GM23248 (cell line): ENCODE measurements around the gene SLIT3. TPM values are rescaled to one million over a fixed set of nuclear protein-coding genes. Genes with fewer than 3 reads are reported as not detected.
A peak's percentile ranks its signal among the peaks of the same experiment; 100 is the strongest.

Experiments used
- DNase-seq: peaks from one replicate; pipeline ENCODE4 v3.0.0-alpha.2; 2015
- H2AFZ ChIP-seq: fragments of 200-600 bp; sonication (generic); 2 replicates; pipeline ENCODE4 v1.6.1; 2016; ENCODE audit warnings: antibody characterized with exemption
- H3F3A ChIP-seq: fragments of 200-600 bp; sonication (generic); 2 replicates; pipeline ENCODE4 v1.6.1; 2016; ENCODE audit warnings: mild to moderate bottlenecking, antibody characterized with exemption, mixed run types; ENCODE audit not compliant: insufficient read depth
- H3K27ac ChIP-seq: fragments of 200-600 bp; sonication (generic); 2 replicates; pipeline ENCODE4 v1.5.1; 2016; ENCODE audit warnings: mild to moderate bottlenecking
- H3K27me3 ChIP-seq: fragments of 200-600 bp; sonication (generic); replicated peaks from 2 replicates; pipeline ENCODE4 v1.6.1; 2016; ENCODE audit warnings: mild to moderate bottlenecking; ENCODE audit not compliant: insufficient read depth
- H3K36me3 ChIP-seq: fragments of 200-600 bp; sonication (generic); 2 replicates; pipeline ENCODE4 v1.6.1; 2016; ENCODE audit warnings: low read depth, mild to moderate bottlenecking
- H3K4me1 ChIP-seq: fragments of 200-600 bp; sonication (generic); 2 replicates; pipeline ENCODE4 v1.6.1; 2016; ENCODE audit warnings: mild to moderate bottlenecking; ENCODE audit not compliant: insufficient read depth
- H3K4me2 ChIP-seq: fragments of 200-600 bp; sonication (generic); one replicate; pipeline ENCODE4 v1.6.1; 2016; ENCODE audit warnings: mild to moderate bottlenecking; ENCODE audit not compliant: unreplicated experiment
- H3K4me3 ChIP-seq: fragments of 200-600 bp; sonication (generic); 2 replicates; pipeline ENCODE4 v1.5.1; 2016; ENCODE audit warnings: mild to moderate bottlenecking
- H3K79me2 ChIP-seq: fragments of 200-600 bp; sonication (generic); 2 replicates; pipeline ENCODE4 v1.6.1; 2016; ENCODE audit warnings: mild to moderate bottlenecking; ENCODE audit not compliant: insufficient read depth
- H3K9ac ChIP-seq: fragments of 200-600 bp; sonication (generic); 2 replicates; pipeline ENCODE4 v1.6.1; 2016; ENCODE audit warnings: mild to moderate bottlenecking
- H3K9me2 ChIP-seq: fragments of 200-600 bp; sonication (generic); 2 replicates; pipeline ENCODE4 v1.6.1; 2016; ENCODE audit warnings: mixed run types, mild to moderate bottlenecking, moderate library complexity; ENCODE audit not compliant: insufficient read depth
- H3K9me3 ChIP-seq: fragments of 200-600 bp; sonication (generic); one replicate; pipeline ENCODE4 v1.6.1; 2017; ENCODE audit warnings: low read depth
- H4K20me1 ChIP-seq: fragments of 200-600 bp; sonication (generic); 2 replicates; pipeline ENCODE4 v1.6.0; 2016; ENCODE audit not compliant: insufficient read depth
- EZH2 ChIP-seq: fragments of 200-600 bp; sonication (generic); IDR thresholded peaks from 2 replicates; pipeline ENCODE4 v1.6.1; 2018; ENCODE audit warnings: antibody characterized with exemption, mild to moderate bottlenecking; ENCODE audit not compliant: insufficient read depth, poor library complexity, severe bottlenecking
- EZH2phosphoT487 ChIP-seq: fragments of 200-600 bp; sonication (generic); IDR thresholded peaks from 2 replicates; pipeline ENCODE4 v1.6.1; 2018; ENCODE audit warnings: antibody characterized with exemption, moderate library complexity, mild to moderate bottlenecking, low read depth; ENCODE audit not compliant: insufficient read depth
- WGBS, 2 experiments: methylation state at CpG; one replicate each; pipeline ENCODE4 v1.1.6; 2015 to 2017; ENCODE audit warnings: low lambda C conversion rate in 2 of 2, low coverage in 1 of 2; ENCODE audit errors: missing lambda C conversion rate in 2 of 2; 5-methylcytosine and 5-hydroxymethylcytosine counted together
- in situ Hi-C: fragments of 300-500 bp; cut with MboI; formaldehyde crosslinking; loops from 2 replicates; pipeline ENCODE4 v1.15.0; 2020
- polyA plus RNA-seq: library from polyadenylated mRNA; unstranded; fragments of >200 nt; fragmentation: Nextera tagmentation; extraction: Ambion mirVana; gene quantifications from 2 replicates; pipeline ENCODE4 v1.2.1, GENCODE V29; 2016
- total RNA-seq: library from RNA; depleted of rRNA; stranded (reverse); fragments of >200 nt; shearing (Covaris generic); gene quantifications from 2 replicates; pipeline ENCODE4 v1.2.3, GENCODE V29; 2014

Gene SLIT3
- total and polyA plus RNA-seq, 2 experiments from 2014 or later, result 61.9 to 100 TPM

- H3K27ac ChIP-seq, result no peak overlapping the region
- H3K4me2 ChIP-seq, result no peak overlapping the region
- no peaks in the 10 kb centered on the region for H4K20me1 ChIP-seq
Measured at GRCh38 chr5:169250887-169251286, 50.1 kb downstream of the SLIT3 start.

GRCh38 chr5:169248996-169249395 is 51.9 kb downstream of the SLIT3 start:
- in situ Hi-C loops, result no loop called here
- Histone ChIP-seq H3K9me2 (no peaks in the 10 kb centered on the region), H3K27me3 (no peaks in the 10 kb centered on the region), H3K79me2 (peaks cover 11% of the 10 kb centered on the region; the same call in 1 of the 2 replicates), H4K20me1 (no peaks in the 10 kb centered on the region), H3K9ac (no peak overlapping the region), H3K4me2 (no peak overlapping the region), H3K4me3 (no peak overlapping the region), H3K36me3 (peaks cover 9% of the 10 kb centered on the region), H3K27ac (peak overlapping the region; percentile 32), H3F3A (peaks cover 10% of the 10 kb centered on the region), H2AFZ (no peak overlapping the region), H3K4me1 (peaks cover 23% of the 10 kb centered on the region), H3K9me3 (no peaks in the 10 kb centered on the region)
- 2 to 4% methylated on average over 1 of the region's 1 CpG for WGBS, 2 experiments
- TF ChIP-seq EZH2phosphoT487 (no peak), EZH2 (no peak)
- no peak for DNase-seq

More at GRCh38 chr5:169250887-169251286, 50.1 kb downstream of the SLIT3 start:
- H3K36me3 ChIP-seq, result peaks cover 9% of the 10 kb centered on the region
- H3K4me3 ChIP-seq, result no peak overlapping the region
- peaks cover 29% of the 10 kb centered on the region for H3K79me2 ChIP-seq
- H3K9ac ChIP-seq, result no peak overlapping the region
- H2AFZ ChIP-seq, result no peak overlapping the region
- peaks cover 10% of the 10 kb centered on the region for H3F3A ChIP-seq
- no peak for DNase-seq
- H3K4me1 ChIP-seq, result peaks cover 23% of the 10 kb centered on the region
- TF ChIP-seq EZH2phosphoT487 (no peak), EZH2 (no peak)
- in situ Hi-C loops, result no loop called here
- no peaks in the 10 kb centered on the region for H3K9me2 ChIP-seq
- 97 to 100% methylated on average over 4 of the region's 4 CpGs for WGBS, 2 experiments
- no peaks in the 10 kb centered on the region for H3K27me3 ChIP-seq
- no peaks in the 10 kb centered on the region for H3K9me3 ChIP-seq

GRCh38 chr5:169248550-169248949 is 52.4 kb downstream of the SLIT3 start:
- peaks cover 9% of the 10 kb centered on the region for H3K36me3 ChIP-seq
- H2AFZ ChIP-seq, result no peak overlapping the region
- in situ Hi-C loops, result no loop called here
- H3K79me2 ChIP-seq, result peaks cover 6% of the 10 kb centered on the region; the same call in 1 of the 2 replicates
- no peak overlapping the region for H3K9ac ChIP-seq
- peak overlapping the region; percentile 32 for H3K27ac ChIP-seq
- no peak overlapping the region for H3K4me2 ChIP-seq
- no peak overlapping the region for H3K4me3 ChIP-seq
- H3K27me3 ChIP-seq, result no peaks in the 10 kb centered on the region
- no peaks in the 10 kb centered on the region for H3K9me2 ChIP-seq
- H3K9me3 ChIP-seq, result no peaks in the 10 kb centered on the region
- H3K4me1 ChIP-seq, result peaks cover 25% of the 10 kb centered on the region
- no peaks in the 10 kb centered on the region for H4K20me1 ChIP-seq
- TF ChIP-seq EZH2, result no peak
- no peak for TF ChIP-seq EZH2phosphoT487
- H3F3A ChIP-seq, result peaks cover 12% of the 10 kb centered on the region
- peak; percentile 20 for DNase-seq
- WGBS, 2 experiments, result 26 to 36% methylated on average over 3 of the region's 3 CpGs

- Histone ChIP-seq H3K79me2 (no peaks in the 10 kb centered on the region), H3K9ac (no peak overlapping the region), H3K27me3 (no peaks in the 10 kb centered on the region), H2AFZ (no peak overlapping the region), H3K4me3 (no peak overlapping the region), H3K27ac (no peak overlapping the region), H4K20me1 (no peaks in the 10 kb centered on the region), H3K9me3 (no peaks in the 10 kb centered on the region), H3K36me3 (peaks cover 13% of the 10 kb centered on the region; the same call in 1 of the 2 replicates), H3K9me2 (no peaks in the 10 kb centered on the region), H3K4me1 (peaks cover 28% of the 10 kb centered on the region), H3F3A (peaks cover 16% of the 10 kb centered on the region), H3K4me2 (no peak overlapping the region)
- DNase-seq, result no peak
- WGBS, 2 experiments, result 97 to 100% methylated on average over 3 of the region's 3 CpGs
- TF ChIP-seq EZH2phosphoT487, result no peak
- TF ChIP-seq EZH2, result no peak
- in situ Hi-C loops, result no loop called here
Measured at GRCh38 chr5:169244812-169245211, 56.1 kb downstream of the SLIT3 start.
